HEK293 (cell line): ENCODE results near the gene CD93.

Source experiments
- GLIS1 ChIP-seq: fragments of 450-650 bp; formaldehyde crosslinking; IDR thresholded peaks from 2 replicates; pipeline ENCODE4 v1.5.1; 2016; ENCODE audit warnings: missing biosample characterization, missing genetic modification characterization
- KLF17 ChIP-seq: fragments of 450-650 bp; formaldehyde crosslinking; IDR thresholded peaks from 2 replicates; pipeline ENCODE4 v1.5.1; 2016; ENCODE audit warnings: missing biosample characterization, missing genetic modification characterization
- OVOL3 ChIP-seq: fragments of 450-650 bp; formaldehyde crosslinking; IDR thresholded peaks from 2 replicates; pipeline ENCODE4 v1.5.1; 2016; ENCODE audit warnings: missing biosample characterization, missing genetic modification characterization
- PATZ1 ChIP-seq: fragments of 450-650 bp; formaldehyde crosslinking; IDR thresholded peaks from 2 replicates; pipeline ENCODE4 v1.5.1; 2016; ENCODE audit warnings: missing biosample characterization, missing genetic modification characterization
- SP2 ChIP-seq: fragments of 450-650 bp; formaldehyde crosslinking; IDR thresholded peaks from 2 replicates; pipeline ENCODE4 v1.5.1; 2016; ENCODE audit warnings: missing biosample characterization, missing genetic modification characterization
- SP3 ChIP-seq: fragments of 450-650 bp; formaldehyde crosslinking; IDR thresholded peaks from 2 replicates; pipeline ENCODE4 v1.5.1; 2016; ENCODE audit warnings: missing biosample characterization, missing genetic modification characterization
- YY1 ChIP-seq: fragments of 450-650 bp; formaldehyde crosslinking; IDR thresholded peaks from 2 replicates; pipeline ENCODE4 v1.5.1; 2018; ENCODE audit warnings: missing biosample characterization, missing genetic modification characterization
- ZBTB10 ChIP-seq: fragments of 450-650 bp; formaldehyde crosslinking; IDR thresholded peaks from 2 replicates; pipeline ENCODE4 v1.5.1; 2016; ENCODE audit warnings: missing biosample characterization, missing genetic modification characterization
- ZBTB7A ChIP-seq: fragments of 450-650 bp; formaldehyde crosslinking; IDR thresholded peaks from 2 replicates; pipeline ENCODE4 v1.5.1; 2016; ENCODE audit warnings: low read depth, missing biosample characterization, missing genetic modification characterization
- ZNF114 ChIP-seq: fragments of 450-650 bp; formaldehyde crosslinking; IDR thresholded peaks from 2 replicates; pipeline ENCODE4 v1.5.0; 2017; ENCODE audit warnings: missing biosample characterization, missing genetic modification characterization
- ZNF157 ChIP-seq: fragments of 450-650 bp; formaldehyde crosslinking; IDR thresholded peaks from 2 replicates; pipeline ENCODE4 v1.5.1; 2016; ENCODE audit warnings: missing biosample characterization, missing genetic modification characterization
- ZNF2 ChIP-seq: fragments of 450-650 bp; formaldehyde crosslinking; IDR thresholded peaks from 2 replicates; pipeline ENCODE4 v1.5.1; 2016; ENCODE audit warnings: missing biosample characterization, missing genetic modification characterization
- ZNF214 ChIP-seq: fragments of 450-650 bp; formaldehyde crosslinking; IDR thresholded peaks from 2 replicates; pipeline ENCODE4 v1.5.1; 2017; ENCODE audit warnings: missing biosample characterization, mild to moderate bottlenecking, missing genetic modification characterization, borderline replicate concordance
- ZNF239 ChIP-seq: fragments of 450-650 bp; formaldehyde crosslinking; IDR thresholded peaks from 2 replicates; pipeline ENCODE4 v1.5.1; 2016; ENCODE audit warnings: missing biosample characterization, missing genetic modification characterization
- ZNF311 ChIP-seq: fragments of 450-650 bp; formaldehyde crosslinking; IDR thresholded peaks from 2 replicates; pipeline ENCODE4 v1.5.1; 2017; ENCODE audit warnings: missing biosample characterization, missing genetic modification characterization, borderline replicate concordance
- ZNF354C ChIP-seq: fragments of 450-650 bp; formaldehyde crosslinking; IDR thresholded peaks from 2 replicates; pipeline ENCODE4 v1.5.1; 2016; ENCODE audit warnings: missing biosample characterization, missing genetic modification characterization, low read depth, borderline replicate concordance
- ZNF510 ChIP-seq: fragments of 450-650 bp; formaldehyde crosslinking; IDR thresholded peaks from 2 replicates; pipeline ENCODE4 v1.5.1; 2018; ENCODE audit warnings: mild to moderate bottlenecking, missing genetic modification characterization, missing biosample characterization; ENCODE audit not compliant: insufficient replicate concordance
- ZNF544 ChIP-seq: fragments of 450-650 bp; formaldehyde crosslinking; IDR thresholded peaks from 2 replicates; pipeline ENCODE4 v1.5.0; 2017; ENCODE audit warnings: missing biosample characterization, missing genetic modification characterization
- ZNF585B ChIP-seq: fragments of 450-650 bp; formaldehyde crosslinking; IDR thresholded peaks from 2 replicates; pipeline ENCODE4 v1.5.1; 2016; ENCODE audit warnings: missing biosample characterization, missing genetic modification characterization
- ZNF645 ChIP-seq: fragments of 450-650 bp; formaldehyde crosslinking; IDR thresholded peaks from 2 replicates; pipeline ENCODE4; 2016; ENCODE audit warnings: missing biosample characterization, missing genetic modification characterization
- ZNF654 ChIP-seq: fragments of 450-650 bp; formaldehyde crosslinking; IDR thresholded peaks from 2 replicates; pipeline ENCODE4 v1.5.1; 2016; ENCODE audit warnings: low read depth, missing biosample characterization, missing genetic modification characterization
- ZNF776 ChIP-seq: fragments of 450-650 bp; formaldehyde crosslinking; IDR thresholded peaks from 2 replicates; pipeline ENCODE4 v1.5.0; 2017; ENCODE audit warnings: missing biosample characterization, missing genetic modification characterization, borderline replicate concordance
- ZNF777 ChIP-seq: fragments of 450-650 bp; formaldehyde crosslinking; IDR thresholded peaks from 2 replicates; pipeline ENCODE4 v1.5.1; 2017; ENCODE audit warnings: missing biosample characterization, missing genetic modification characterization, borderline replicate concordance
- ZNF837 ChIP-seq: fragments of 450-650 bp; formaldehyde crosslinking; IDR thresholded peaks from 2 replicates; pipeline ENCODE4 v1.5.1; 2016; ENCODE audit warnings: missing biosample characterization, missing genetic modification characterization
- ZNF843 ChIP-seq: fragments of 450-650 bp; formaldehyde crosslinking; IDR thresholded peaks from 2 replicates; pipeline ENCODE4 v1.5.1; 2016; ENCODE audit warnings: missing biosample characterization, missing genetic modification characterization
- TF ChIP-seq, protein P1 (sequence below): fragments of 450-650 bp; formaldehyde crosslinking; IDR thresholded peaks from 2 replicates; pipeline ENCODE4 v1.5.1; 2017; ENCODE audit warnings: missing biosample characterization, missing genetic modification characterization
- TF ChIP-seq, protein P2 (sequence below): fragments of 450-650 bp; formaldehyde crosslinking; IDR thresholded peaks from 2 replicates; pipeline ENCODE4 v1.5.1; 2016; ENCODE audit warnings: missing biosample characterization, missing genetic modification characterization
- TF ChIP-seq, protein P3 (sequence below): fragments of 450-650 bp; formaldehyde crosslinking; IDR thresholded peaks from 2 replicates; pipeline ENCODE4 v1.5.1; 2016; ENCODE audit warnings: missing biosample characterization, missing genetic modification characterization

The CD93 gene

DNA sequence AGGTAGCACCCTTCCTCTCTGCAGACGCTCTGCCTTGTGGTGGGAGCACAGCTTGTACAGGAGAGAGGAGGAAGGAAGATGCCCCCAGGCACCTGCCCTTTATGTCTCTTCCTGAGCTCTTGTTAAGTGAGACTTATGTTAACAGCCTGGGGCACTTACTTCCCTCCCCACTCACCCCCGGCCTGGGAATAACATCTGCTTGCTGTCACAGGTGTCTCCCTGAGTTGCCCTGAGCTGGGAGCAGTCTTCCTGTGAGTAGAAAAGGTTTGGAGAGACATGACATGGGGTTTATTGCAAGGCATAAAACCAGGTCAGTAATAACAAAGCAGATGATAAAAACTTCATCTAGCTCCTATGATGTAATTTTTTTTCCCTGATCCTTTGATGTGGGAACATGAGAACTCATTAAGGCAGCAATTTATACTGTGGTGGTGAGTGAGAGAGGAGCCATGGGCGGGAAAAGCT, 49.1 kb downstream of the CD93 start (continued):
- TF ChIP-seq PATZ1 (tag by site-specific recombination) (no peak), ZNF837 (tag by site-specific recombination) (no peak), ZNF654 (tag by site-specific recombination) (no peak), ZNF510 (tag by site-specific recombination) (no peak), ZBTB10 (tag by site-specific recombination) (no peak), ZNF776 (tag by site-specific recombination) (no peak), ZNF2 (tag by site-specific recombination) (no peak), ZNF777 (tag by site-specific recombination) (no peak), SP3 (tag by site-specific recombination) (no peak), OVOL3 (tag by site-specific recombination) (no peak), SP2 (no peak), ZNF354C (tag by site-specific recombination) (no peak), GLIS1 (tag by site-specific recombination) (peak; percentile 45; the same call in 1 of the 2 replicates), ZNF645 (tag by site-specific recombination) (no peak), ZNF585B (tag by site-specific recombination) (no peak), ZNF544 (tag by site-specific recombination) (no peak), KLF17 (tag by site-specific recombination) (peak; percentile 67; the same call in 1 of the 2 replicates), ZNF239 (tag by site-specific recombination) (no peak), ZNF214 (tag by site-specific recombination) (no peak), ZNF311 (tag by site-specific recombination) (no peak), ZNF157 (tag by site-specific recombination) (no peak), ZNF843 (peak; percentile 91), ZNF114 (tag by site-specific recombination) (no peak), YY1 (tag by site-specific recombination) (no peak), ZBTB7A (tag by site-specific recombination) (no peak)
- TF ChIP-seq, protein P1, sequence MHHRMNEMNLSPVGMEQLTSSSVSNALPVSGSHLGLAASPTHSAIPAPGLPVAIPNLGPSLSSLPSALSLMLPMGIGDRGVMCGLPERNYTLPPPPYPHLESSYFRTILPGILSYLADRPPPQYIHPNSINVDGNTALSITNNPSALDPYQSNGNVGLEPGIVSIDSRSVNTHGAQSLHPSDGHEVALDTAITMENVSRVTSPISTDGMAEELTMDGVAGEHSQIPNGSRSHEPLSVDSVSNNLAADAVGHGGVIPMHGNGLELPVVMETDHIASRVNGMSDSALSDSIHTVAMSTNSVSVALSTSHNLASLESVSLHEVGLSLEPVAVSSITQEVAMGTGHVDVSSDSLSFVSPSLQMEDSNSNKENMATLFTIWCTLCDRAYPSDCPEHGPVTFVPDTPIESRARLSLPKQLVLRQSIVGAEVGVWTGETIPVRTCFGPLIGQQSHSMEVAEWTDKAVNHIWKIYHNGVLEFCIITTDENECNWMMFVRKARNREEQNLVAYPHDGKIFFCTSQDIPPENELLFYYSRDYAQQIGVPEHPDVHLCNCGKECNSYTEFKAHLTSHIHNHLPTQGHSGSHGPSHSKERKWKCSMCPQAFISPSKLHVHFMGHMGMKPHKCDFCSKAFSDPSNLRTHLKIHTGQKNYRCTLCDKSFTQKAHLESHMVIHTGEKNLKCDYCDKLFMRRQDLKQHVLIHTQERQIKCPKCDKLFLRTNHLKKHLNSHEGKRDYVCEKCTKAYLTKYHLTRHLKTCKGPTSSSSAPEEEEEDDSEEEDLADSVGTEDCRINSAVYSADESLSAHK (tag by site-specific recombination) = peak; percentile 50; the same call in 1 of the 2 replicates
- TF ChIP-seq, protein P2, sequence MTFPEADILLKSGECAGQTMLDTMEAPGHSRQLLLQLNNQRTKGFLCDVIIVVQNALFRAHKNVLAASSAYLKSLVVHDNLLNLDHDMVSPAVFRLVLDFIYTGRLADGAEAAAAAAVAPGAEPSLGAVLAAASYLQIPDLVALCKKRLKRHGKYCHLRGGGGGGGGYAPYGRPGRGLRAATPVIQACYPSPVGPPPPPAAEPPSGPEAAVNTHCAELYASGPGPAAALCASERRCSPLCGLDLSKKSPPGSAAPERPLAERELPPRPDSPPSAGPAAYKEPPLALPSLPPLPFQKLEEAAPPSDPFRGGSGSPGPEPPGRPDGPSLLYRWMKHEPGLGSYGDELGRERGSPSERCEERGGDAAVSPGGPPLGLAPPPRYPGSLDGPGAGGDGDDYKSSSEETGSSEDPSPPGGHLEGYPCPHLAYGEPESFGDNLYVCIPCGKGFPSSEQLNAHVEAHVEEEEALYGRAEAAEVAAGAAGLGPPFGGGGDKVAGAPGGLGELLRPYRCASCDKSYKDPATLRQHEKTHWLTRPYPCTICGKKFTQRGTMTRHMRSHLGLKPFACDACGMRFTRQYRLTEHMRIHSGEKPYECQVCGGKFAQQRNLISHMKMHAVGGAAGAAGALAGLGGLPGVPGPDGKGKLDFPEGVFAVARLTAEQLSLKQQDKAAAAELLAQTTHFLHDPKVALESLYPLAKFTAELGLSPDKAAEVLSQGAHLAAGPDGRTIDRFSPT (tag by site-specific recombination) = peak; percentile 59
- TF ChIP-seq, protein P3, sequence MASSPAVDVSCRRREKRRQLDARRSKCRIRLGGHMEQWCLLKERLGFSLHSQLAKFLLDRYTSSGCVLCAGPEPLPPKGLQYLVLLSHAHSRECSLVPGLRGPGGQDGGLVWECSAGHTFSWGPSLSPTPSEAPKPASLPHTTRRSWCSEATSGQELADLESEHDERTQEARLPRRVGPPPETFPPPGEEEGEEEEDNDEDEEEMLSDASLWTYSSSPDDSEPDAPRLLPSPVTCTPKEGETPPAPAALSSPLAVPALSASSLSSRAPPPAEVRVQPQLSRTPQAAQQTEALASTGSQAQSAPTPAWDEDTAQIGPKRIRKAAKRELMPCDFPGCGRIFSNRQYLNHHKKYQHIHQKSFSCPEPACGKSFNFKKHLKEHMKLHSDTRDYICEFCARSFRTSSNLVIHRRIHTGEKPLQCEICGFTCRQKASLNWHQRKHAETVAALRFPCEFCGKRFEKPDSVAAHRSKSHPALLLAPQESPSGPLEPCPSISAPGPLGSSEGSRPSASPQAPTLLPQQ = 0 out of 2 replicates have a peak, but pooled peaks have one; percentile 37
